Dermis microvascular lymphatic vessel endothelial cell (primary cell): Measurements from ENCODE around the gene TEX52. TPM values are rescaled to one million over a fixed set of nuclear protein-coding genes. Genes with fewer than 3 reads are reported as not detected.

Source experiments
- DNase-seq, 2 donors: peaks; one replicate each; pipeline versions ENCODE4 v3.0.0 to v3.0.0-alpha.2; 2010; ENCODE audit warnings: low read depth in 2 of 2
- total RNA-seq: library from RNA; depleted of rRNA; stranded (reverse); fragments of >200 nt; gene quantifications from 2 replicates; pipeline ENCODE4 v1.2.1, GENCODE V29; 2014

Gene TEX52
- total RNA-seq, 1 donor from 2014 or later = not detected

GRCh38 chr12:2833327-2833726 lies 23.5 kb downstream of the TEX52 start:
- no peak for DNase-seq

GRCh38 chr12:2832550-2833127 lies 24.2 kb downstream of the TEX52 start:
- no peak for DNase-seq

DNA sequence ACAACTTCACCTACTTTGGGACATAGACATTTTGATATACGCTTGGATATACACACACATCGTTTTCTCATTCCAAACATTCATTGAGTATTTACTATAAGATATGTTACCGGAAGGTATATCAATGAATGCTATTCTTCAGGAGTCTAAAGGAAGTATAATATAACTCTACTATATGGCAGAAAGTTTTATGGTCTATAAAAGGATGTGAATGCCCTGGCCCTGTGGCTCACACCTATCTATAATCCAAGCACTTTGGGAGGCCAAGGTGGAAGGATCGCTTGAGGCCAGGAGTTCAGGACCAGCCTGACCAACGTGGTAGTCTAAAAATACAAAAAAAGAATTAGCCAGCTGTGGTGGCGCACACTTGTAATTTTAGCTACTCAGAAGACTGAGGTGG lies 27.6 kb downstream of the TEX52 start:
- DNase-seq = no peak

DNA sequence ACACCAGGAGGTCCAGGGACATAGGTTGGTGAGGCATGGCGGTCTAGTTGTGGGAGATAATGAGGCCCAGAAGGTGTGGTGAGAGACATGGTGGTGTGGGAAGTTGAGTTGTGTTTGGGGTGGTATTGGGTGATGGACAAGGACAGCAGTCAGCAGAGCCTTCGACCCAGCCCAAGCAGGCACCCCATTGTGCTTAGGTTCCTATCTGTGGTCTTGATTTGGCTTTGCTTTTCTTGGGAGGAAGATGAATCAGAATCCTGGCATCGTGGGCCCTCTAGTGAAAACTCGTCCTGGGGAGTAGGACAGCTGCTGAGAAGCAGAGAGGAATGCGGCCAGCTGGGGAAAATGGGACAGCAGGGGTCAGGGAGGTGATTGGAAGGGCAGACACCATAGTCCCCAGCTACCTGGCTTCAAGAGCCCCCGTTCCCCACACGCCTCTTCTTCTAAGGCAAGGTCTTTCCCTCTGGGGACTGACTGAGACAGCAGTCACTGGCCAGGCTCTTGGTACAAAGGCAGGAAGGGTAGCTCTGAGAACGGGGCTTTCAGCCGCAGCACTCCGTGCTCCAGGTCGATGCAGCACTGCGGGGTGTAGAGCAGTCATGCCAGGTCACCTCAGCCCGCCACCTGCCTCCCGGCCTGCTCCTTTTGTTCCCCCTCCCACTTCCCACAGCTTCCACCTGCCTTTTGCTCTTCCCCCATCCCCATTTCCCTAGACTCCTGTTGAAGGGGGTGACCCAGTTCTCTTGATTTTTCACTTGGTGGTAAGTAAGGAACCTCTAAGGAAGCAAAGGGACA lies 29.9 kb downstream of the TEX52 start:
- DNase-seq = no peak

GRCh38 chr12:2826036-2826435 lies 30.8 kb downstream of the TEX52 start:
- no peak for DNase-seq

DNA sequence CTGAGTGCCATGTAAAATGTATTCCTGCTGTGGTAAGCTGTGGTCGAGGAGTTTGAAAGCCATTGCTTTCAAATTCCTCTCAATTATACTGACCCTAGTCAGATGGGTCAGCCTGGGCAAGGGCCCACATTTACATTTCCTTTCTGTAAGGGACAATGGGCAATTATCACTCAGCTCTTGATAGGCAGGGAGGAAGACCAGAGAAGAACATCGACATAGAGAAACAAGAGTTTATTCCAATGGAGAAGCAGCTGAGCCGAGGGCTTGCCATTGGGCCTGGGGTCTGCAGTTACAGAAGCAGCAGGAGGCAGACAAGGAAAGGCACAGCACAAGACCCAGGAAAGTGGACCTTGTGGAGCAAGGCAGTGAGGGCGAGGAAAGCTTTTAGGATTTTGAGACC lies 31.7 kb downstream of the TEX52 start:
- DNase-seq = no peak

- no peak for DNase-seq
Observed at GRCh38 chr12:2824541-2824940, 32.3 kb downstream of the TEX52 start.

DNA sequence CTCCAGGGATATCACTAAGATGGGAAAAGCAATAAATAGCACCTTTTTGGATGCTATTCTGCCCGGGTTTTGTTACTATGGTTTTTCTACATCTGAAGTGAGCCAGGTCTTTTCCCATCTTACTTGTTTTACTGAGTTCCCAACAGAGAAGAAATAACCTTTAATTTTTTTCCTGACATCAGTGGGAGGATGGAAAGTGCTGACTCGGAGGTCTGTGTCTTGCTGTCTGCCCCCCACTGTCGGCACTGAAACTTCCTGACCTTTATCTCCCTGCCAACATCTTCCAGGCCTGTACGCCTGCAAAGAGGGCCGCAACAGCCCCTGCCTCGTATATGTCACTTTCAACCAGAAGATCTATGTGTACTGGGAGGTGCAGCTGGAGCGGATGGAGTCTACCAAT lies 33.4 kb downstream of the TEX52 start:
- DNase-seq = no peak

- DNase-seq = no peak
Observed at GRCh38 chr12:2820432-2820831, 36.4 kb downstream of the TEX52 start.

- no peak for DNase-seq
Observed at GRCh38 chr12:2819810-2820209, 37.0 kb downstream of the TEX52 start.

DNA sequence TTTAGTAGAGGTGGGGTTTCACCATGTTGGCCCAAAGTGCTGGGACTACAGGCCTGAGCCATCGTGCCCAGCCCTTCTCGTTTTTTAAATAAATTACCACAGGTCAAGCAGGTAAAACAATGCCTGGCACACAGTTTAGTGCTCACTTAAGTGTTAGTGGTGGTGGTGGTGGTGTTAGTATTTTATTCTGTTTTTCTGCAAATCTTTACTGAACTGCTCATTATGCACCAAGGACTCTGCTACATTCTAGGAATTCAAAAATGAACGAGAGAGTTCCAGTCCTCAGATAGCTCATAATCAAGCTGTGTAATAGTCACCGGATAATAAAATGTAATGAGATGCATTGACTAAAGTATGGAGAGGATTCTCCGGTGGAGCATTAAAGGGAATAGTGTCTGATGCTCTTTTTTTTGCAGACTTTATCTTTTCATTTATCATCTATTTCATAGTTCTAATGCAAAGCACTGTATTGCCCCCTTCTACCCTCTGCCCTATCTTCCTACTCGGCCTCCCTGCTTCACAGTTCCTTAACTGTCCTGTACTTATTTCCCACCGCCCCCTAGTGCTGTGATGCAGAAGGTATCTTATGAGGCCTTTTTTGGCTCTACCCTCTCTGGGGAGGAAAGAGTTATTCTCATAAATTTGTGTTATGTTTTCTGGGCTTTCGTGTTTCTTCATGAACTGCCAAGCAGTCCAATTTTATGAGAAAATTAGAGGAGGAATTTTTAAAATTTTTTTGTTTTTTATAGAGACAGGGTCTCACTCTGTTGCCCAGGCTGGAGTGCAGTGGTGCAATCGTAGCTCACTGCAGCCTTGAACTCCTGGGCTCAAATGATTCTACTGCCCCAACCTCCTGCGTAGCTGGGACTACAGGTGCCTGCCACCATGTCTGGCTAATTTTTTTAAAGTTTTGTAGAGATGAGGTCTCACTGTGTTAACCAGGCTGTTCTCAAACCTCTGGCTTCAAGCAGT lies 43.3 kb downstream of the TEX52 start:
- DNase-seq = peak in 1 of 2 donors; percentile 79

GRCh38 chr12:2812290-2813213 lies 44.3 kb downstream of the TEX52 start, which contains the start of gene ITFG2:
TSS of gene ITFG2 (plus strand) at chr12:2812668. CDS start at chr12:2812761, 93 bp downstream.
- peak; percentile 98 to 99 for DNase-seq

GRCh38 chr12:2811801-2812200 lies 45.0 kb downstream of the TEX52 start:
- no peak for DNase-seq

DNA sequence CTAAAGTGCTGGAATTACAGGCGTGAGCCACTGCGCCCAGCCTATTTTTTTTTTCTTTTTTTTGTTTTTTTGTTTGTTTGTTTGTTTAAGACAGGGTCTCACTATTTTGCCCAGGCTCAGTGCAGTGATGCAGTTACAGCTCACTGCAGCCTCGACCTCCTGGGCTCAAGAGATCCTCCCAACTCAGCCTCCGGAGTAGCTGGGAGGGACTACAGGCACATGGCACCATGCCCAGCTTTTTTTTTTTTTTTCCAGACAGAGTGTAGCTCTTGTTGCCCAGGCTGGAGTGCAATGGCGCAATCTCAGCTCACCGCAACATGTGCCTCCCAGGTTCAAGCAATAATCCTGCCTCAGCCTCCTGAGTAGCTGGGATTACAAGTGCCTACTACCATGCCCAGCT lies 50.1 kb downstream of the TEX52 start:
- DNase-seq = no peak

- no peak for DNase-seq
Observed at GRCh38 chr12:2805143-2805520, 51.7 kb downstream of the TEX52 start.

GRCh38 chr12:2804393-2805142 lies 52.3 kb downstream of the TEX52 start:
- peak in 1 of 2 donors; percentile 29 for DNase-seq

DNA sequence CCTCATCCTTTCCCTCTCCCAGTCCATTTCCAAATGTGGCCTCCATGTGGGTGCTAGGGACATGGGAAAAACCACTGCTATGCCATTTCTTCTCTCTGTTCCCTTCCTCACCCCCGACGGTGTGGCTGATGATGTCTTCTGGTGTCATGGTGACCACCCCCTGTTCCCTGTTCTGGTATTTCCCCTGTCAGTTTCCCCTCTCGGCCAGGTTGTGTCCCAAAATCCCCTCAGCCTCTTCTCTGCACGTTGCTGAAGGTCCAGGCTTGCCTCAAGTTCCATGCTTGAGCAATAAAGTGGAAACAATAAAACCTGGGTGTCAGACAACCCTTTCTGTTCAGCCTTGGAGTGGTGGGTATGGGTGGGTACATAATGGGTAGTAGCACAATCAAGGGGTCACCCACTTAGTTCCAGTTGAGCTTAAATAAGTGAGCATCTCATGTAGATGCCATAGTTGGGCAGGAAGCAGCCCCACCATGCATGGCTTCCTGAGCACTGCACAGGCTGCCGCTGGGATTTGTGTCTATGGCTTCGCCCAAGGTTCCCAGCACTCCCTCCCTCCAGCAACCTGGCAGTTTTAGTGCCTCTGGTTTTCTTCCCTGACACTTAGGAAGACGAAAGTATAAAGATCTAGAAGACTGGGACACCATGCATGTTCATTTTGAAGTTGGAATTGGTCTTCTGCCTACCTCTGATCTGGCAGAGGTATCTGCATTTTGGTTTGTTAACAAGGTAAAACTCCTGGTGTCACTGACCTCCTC lies 53.0 kb downstream of the TEX52 start:
- no peak for DNase-seq

DNA sequence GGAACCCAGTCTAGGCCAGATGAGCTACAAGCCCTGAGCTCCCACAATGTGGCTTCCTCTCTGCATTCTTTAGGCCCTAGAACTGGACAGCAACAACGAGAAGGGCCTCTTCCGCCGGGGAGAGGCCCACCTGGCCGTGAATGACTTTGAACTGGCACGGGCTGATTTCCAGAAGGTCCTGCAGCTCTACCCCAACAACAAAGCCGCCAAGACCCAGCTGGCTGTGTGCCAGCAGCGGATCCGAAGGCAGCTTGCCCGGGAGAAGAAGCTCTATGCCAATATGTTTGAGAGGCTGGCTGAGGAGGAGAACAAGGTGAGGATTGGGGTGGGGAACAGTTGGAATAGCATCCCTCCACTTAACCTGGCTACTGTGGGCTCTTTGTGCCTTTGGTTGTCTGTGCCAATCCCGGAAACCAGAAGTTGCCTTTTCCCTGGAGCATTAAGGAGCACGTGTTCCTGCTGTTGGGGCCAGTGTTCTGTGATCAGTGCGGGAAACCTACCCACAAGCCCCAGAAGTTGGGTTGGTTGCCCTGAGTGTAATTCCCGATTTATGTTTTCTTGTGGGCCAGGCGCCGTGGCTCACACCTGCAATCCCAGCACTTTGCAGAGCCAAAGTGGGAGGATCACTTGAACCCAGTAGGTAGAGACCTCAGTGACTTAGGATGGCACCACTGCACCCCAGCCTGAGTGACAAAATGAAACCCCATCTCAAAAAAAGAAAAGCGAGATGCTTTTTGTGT lies 55.6 kb downstream of the TEX52 start:
- DNase-seq = no peak
